HEK293 (cell line): Measurements from ENCODE around the gene SARNP.

Experiments
- MEIS1 ChIP-seq: sonication (generic); formaldehyde crosslinking; IDR thresholded peaks from 2 replicates; pipeline ENCODE4 v1.8.1; 2022; ENCODE audit warnings: missing genetic modification reagents, mild to moderate bottlenecking, borderline replicate concordance
- ZBTB20 ChIP-seq: fragments of 450-650 bp; formaldehyde crosslinking; IDR thresholded peaks from 2 replicates; pipeline ENCODE4 v1.5.1; 2016; ENCODE audit warnings: missing biosample characterization, missing genetic modification characterization
- ZFP41 ChIP-seq: fragments of 450-650 bp; formaldehyde crosslinking; IDR thresholded peaks from 2 replicates; pipeline ENCODE4 v1.5.1; 2016; ENCODE audit warnings: missing biosample characterization, missing genetic modification characterization, borderline replicate concordance
- ZFP69B ChIP-seq: fragments of 450-650 bp; formaldehyde crosslinking; IDR thresholded peaks from 2 replicates; pipeline ENCODE4 v1.5.1; 2016; ENCODE audit warnings: missing biosample characterization, missing genetic modification characterization
- ZNF274 ChIP-seq, 2 experiments: fragments of 200-500 bp in 1 of 2; fragments of 450-650 bp in 1 of 2; sonication (Bioruptor generic) in 1 of 2; formaldehyde crosslinking in 1 of 2; IDR thresholded peaks; 2 replicates each; pipeline versions ENCODE4 v1.5.1 to v1.6.1; 2014 to 2016; ENCODE audit warnings: borderline replicate concordance in 1 of 2, inconsistent platforms in 1 of 2, low read length in 1 of 2, missing biosample characterization in 1 of 2, missing genetic modification characterization in 1 of 2
- ZNF391 ChIP-seq: fragments of 450-650 bp; formaldehyde crosslinking; IDR thresholded peaks from 2 replicates; pipeline ENCODE4 v1.5.1; 2016; ENCODE audit warnings: low read depth, missing biosample characterization, missing genetic modification characterization, borderline replicate concordance
- ZNF555 ChIP-seq: fragments of 450-650 bp; formaldehyde crosslinking; conservative IDR thresholded peaks from 2 replicates; pipeline ENCODE4 v1.5.1; 2017; ENCODE audit warnings: missing biosample characterization, mild to moderate bottlenecking, missing genetic modification characterization, inconsistent platforms
- ZNF610 ChIP-seq: fragments of 450-650 bp; formaldehyde crosslinking; IDR thresholded peaks from 2 replicates; pipeline ENCODE4 v1.5.1; 2016; ENCODE audit warnings: missing biosample characterization, missing genetic modification characterization, borderline replicate concordance
- ZNF768 ChIP-seq: fragments of 450-650 bp; formaldehyde crosslinking; IDR thresholded peaks from 2 replicates; pipeline ENCODE4 v1.5.1; 2018; ENCODE audit warnings: missing biosample characterization, mild to moderate bottlenecking, missing genetic modification characterization
- ZNF776 ChIP-seq: fragments of 450-650 bp; formaldehyde crosslinking; IDR thresholded peaks from 2 replicates; pipeline ENCODE4 v1.5.0; 2017; ENCODE audit warnings: missing biosample characterization, missing genetic modification characterization, borderline replicate concordance
- TF ChIP-seq, protein P1 (sequence below): fragments of 450-650 bp; formaldehyde crosslinking; IDR thresholded peaks from 2 replicates; pipeline ENCODE4 v1.5.1; 2016; ENCODE audit warnings: missing biosample characterization, missing genetic modification characterization
- TF ChIP-seq, protein P2 (sequence below): fragments of 450-650 bp; formaldehyde crosslinking; IDR thresholded peaks from 2 replicates; pipeline ENCODE4 v1.5.1; 2016; ENCODE audit warnings: missing biosample characterization, missing genetic modification characterization
- TF ChIP-seq, protein P3 (sequence below): fragments of 450-650 bp; formaldehyde crosslinking; IDR thresholded peaks from 2 replicates; pipeline ENCODE4 v1.5.1; 2017; ENCODE audit warnings: missing biosample characterization, mild to moderate bottlenecking, missing genetic modification characterization, moderate library complexity

DNA sequence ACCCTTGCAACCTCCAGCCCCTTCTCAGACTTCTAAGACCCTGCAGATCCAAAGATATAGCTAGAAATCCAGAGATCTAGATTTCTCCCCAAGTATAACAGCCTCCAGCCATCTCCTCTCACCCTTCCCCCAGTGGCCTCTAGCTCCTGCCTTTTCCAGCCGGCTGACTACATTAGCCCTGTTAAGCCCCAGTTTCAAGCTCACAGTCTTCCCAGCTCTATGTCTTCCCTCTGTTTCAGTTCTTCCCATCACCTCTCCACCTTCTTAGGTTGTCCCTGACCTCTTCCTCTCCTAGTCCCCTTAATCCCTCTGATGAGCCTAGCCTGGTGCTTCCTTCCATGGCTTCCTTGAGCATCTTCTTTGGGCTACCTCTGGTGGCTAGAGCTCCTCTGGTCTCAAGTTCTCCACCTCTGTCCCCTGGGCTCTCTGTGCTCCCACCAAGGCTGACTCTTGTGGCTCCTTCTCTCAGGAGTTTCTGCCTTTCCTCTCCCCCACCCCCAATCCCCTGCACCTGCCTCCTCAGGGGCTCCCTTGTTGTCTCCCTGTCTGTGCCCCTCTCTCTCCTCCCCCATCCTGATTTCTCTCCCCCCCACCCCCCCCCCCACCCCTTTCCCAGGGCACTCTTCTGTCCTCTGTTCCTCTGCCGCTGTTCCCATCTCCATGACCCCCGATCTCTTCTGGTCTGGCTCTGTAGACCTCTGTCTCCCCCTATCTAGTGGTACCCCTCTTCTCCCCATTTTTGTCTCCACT lies 75.4 kb downstream of the SARNP start:
- TF ChIP-seq ZNF610 (tag by site-specific recombination) (no peak), ZFP41 (no peak), ZNF776 (tag by site-specific recombination) (no peak), ZFP69B (no peak), ZNF391 (tag by site-specific recombination) (no peak), ZNF768 (no peak), ZBTB20 (tag by site-specific recombination) (no peak), MEIS1 (CRISPR knock-in tag) (no peak), ZNF555 (tag by site-specific recombination) (no peak), ZNF274 (IDR thresholded peaks at IDR 0.05; ENCODE audit: low read length) (no peak), ZNF274 (tag by site-specific recombination; IDR thresholded peaks at IDR 0.05; ENCODE audit: borderline replicate concordance) (no peak)
- TF ChIP-seq, protein P1, sequence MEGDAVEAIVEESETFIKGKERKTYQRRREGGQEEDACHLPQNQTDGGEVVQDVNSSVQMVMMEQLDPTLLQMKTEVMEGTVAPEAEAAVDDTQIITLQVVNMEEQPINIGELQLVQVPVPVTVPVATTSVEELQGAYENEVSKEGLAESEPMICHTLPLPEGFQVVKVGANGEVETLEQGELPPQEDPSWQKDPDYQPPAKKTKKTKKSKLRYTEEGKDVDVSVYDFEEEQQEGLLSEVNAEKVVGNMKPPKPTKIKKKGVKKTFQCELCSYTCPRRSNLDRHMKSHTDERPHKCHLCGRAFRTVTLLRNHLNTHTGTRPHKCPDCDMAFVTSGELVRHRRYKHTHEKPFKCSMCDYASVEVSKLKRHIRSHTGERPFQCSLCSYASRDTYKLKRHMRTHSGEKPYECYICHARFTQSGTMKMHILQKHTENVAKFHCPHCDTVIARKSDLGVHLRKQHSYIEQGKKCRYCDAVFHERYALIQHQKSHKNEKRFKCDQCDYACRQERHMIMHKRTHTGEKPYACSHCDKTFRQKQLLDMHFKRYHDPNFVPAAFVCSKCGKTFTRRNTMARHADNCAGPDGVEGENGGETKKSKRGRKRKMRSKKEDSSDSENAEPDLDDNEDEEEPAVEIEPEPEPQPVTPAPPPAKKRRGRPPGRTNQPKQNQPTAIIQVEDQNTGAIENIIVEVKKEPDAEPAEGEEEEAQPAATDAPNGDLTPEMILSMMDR (tag by site-specific recombination), result no peak
- TF ChIP-seq, protein P2, sequence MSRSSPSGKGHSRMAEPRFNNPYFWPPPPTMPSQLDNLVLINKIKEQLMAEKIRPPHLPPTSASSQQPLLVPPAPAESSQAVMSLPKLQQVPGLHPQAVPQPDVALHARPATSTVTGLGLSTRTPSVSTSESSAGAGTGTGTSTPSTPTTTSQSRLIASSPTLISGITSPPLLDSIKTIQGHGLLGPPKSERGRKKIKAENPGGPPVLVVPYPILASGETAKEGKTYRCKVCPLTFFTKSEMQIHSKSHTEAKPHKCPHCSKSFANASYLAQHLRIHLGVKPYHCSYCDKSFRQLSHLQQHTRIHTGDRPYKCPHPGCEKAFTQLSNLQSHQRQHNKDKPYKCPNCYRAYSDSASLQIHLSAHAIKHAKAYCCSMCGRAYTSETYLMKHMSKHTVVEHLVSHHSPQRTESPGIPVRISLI (tag by site-specific recombination), result no peak
- TF ChIP-seq, protein P3, sequence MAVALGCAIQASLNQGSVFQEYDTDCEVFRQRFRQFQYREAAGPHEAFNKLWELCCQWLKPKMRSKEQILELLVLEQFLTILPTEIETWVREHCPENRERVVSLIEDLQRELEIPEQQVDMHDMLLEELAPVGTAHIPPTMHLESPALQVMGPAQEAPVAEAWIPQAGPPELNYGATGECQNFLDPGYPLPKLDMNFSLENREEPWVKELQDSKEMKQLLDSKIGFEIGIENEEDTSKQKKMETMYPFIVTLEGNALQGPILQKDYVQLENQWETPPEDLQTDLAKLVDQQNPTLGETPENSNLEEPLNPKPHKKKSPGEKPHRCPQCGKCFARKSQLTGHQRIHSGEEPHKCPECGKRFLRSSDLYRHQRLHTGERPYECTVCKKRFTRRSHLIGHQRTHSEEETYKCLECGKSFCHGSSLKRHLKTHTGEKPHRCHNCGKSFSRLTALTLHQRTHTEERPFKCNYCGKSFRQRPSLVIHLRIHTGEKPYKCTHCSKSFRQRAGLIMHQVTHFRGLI (tag by site-specific recombination), result no peak
